ENCODE data around the gene GCA.

Gene GCA, protein sequence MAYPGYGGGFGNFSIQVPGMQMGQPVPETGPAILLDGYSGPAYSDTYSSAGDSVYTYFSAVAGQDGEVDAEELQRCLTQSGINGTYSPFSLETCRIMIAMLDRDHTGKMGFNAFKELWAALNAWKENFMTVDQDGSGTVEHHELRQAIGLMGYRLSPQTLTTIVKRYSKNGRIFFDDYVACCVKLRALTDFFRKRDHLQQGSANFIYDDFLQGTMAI

DNA sequence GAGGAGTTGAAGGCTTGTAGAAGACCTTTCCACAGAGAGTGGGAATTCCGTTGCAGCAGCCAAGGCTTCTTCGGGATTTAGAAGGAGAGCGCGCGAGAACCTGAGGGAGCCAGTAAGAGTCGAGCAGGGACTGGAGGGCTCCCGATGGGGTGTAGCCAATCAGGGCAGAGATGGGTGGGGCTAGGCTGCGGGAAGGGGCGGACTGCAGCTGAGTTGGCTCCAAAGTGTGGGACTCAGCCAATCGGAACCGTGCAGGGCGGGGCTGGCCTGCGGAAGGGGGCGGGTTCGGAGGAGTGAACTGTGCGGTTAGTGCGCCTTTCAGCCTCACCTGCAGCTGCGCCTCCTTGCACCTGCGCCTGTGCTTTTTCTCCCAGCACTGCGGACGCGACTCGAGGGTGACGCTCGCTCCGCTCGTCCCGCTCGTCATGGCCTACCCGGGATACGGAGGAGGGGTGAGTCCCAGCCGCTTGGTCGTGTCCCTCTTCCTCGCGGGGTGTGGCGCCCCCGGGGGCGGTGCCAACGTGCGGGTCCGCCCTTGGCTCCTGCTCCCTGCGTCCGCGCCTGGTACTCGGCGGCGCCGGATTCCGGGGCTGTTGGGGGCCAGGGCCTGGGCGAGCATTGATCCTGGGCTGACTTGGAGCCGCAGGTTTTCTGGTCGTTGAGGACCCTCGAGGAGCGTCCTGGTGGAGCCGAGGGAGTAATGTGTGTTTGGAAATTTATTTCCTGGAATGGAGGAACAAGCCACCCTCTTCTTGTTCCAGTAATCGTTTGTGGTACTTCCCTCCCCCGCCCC is at the start of gene GCA:
Gene GCA (plus strand): TSS at position 309 of the 793 bp plus-strand sequence. CDS start 117 bp downstream, at position 426.
- no peak for TF ChIP-seq GATA1 (IDR thresholded peaks at IDR 0.05; ENCODE audit: low read depth, low read length)
- TF ChIP-seq POLR2A (IDR thresholded peaks at IDR 0.05; ENCODE audit: low read length), result peak; percentile 74

GRCh38 chr2:162295009-162295408 is 48.9 kb upstream of the GCA start:
- DNase-seq, result no peak
- TF ChIP-seq GATA1 (IDR thresholded peaks at IDR 0.05; ENCODE audit: low read depth, low read length), result no peak

More for the DNA sequence above, at the start of gene GCA:
- DNase-seq, result peak; percentile 96

DNA sequence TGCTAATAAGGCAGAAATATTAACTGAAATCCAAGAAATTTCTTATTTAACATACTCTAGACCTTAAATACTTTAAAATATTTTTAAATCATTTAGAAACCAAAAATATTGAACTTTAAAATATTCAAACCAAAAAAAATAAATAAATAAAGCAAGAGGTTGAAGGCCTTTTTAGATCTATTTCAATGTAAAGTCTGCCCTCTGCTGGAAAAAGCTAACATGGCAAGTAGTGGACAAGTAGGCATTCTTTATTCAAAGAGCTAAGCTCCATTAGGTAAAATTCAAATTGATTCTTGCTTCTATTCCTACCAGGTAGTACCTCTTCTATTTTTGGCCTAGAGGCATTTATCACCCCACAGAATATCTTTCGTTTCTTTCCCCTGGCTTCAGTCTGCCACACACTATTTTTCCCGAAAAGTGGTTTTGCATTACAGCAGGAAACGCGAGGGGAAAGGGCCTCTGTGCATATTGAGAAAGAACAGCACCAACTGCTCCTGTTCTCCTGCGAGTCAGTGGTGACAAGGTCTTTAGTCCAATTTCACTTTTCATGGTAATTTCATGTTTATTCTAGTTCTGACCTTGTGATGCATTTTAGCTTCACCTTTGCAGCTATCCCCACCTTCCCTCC is 45.9 kb upstream of the GCA start:
- TF ChIP-seq GATA1 (IDR thresholded peaks at IDR 0.05; ENCODE audit: low read depth, low read length), result no peak
- TF ChIP-seq POLR2A (IDR thresholded peaks at IDR 0.05; ENCODE audit: low read length), result no peak
- peak; percentile 70 to 82 for DNase-seq

DNA sequence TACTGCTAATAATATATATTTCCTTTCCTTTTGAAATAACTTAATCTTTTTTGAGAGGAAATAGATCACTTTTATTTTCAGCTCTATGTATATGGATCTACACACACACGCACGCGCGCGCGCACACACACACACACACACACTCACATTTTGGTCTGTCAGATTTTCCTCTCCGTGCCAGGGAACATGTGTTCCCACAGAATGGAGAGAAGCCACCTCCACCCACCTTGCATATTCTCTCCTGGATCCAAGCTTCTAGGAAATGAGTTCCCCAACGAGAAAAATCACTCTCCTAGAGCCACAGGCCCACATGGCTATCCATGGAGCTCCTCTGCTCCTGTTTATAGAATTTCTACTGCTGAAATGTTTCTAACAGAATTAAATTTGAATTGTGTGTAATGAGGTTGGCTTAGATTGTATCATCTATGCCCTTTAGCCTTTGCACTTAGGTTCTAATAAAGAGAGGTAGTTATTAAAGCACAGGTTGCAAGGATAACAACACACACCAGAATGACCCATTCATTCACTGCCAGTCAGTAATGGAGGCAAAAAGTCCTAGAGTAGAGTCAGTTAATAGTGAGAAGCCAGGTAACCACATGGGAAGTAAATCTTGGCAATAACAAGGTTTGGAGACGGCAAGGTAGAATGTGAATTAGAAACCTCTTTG is 45.1 kb upstream of the GCA start:
- TF ChIP-seq POLR2A (IDR thresholded peaks at IDR 0.05; ENCODE audit: low read length) (no peak), GATA1 (IDR thresholded peaks at IDR 0.05; ENCODE audit: low read depth, low read length) (no peak)
- no peak for DNase-seq

- TF ChIP-seq GATA1 (IDR thresholded peaks at IDR 0.05; ENCODE audit: low read depth, low read length) (no peak), POLR2A (IDR thresholded peaks at IDR 0.05; ENCODE audit: low read length) (no peak)
- DNase-seq, result no peak
Measured at GRCh38 chr2:162300266-162300665, 43.7 kb upstream of the GCA start.

- peak; percentile 62 to 79 for DNase-seq
- TF ChIP-seq POLR2A (IDR thresholded peaks at IDR 0.05; ENCODE audit: low read length) (no peak), GATA1 (IDR thresholded peaks at IDR 0.05; ENCODE audit: low read depth, low read length) (no peak)
Measured at GRCh38 chr2:162301151-162301804, 42.7 kb upstream of the GCA start.

DNA sequence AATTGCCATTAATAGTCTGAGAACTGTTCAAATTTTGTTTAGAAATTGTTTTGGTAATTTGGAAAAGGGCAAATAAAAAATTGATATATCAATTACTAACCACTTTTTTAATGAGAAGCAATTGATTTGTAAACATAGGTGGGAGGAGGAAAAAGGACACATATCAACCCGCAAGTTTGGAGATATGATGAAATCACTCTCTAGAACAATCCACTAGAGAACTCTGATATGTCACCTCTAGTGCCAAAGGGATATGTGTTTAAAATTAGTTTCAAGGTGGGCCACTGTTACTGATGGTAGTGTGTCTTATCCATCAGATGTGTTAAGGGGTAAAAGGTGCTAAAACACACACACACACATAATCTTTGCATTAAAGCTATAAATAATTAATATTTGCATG is 42.1 kb upstream of the GCA start:
- TF ChIP-seq GATA1 (IDR thresholded peaks at IDR 0.05; ENCODE audit: low read depth, low read length) (no peak), POLR2A (IDR thresholded peaks at IDR 0.05; ENCODE audit: low read length) (no peak)
- DNase-seq, result no peak

GRCh38 chr2:162305901-162306300 is 38.0 kb upstream of the GCA start:
- DNase-seq, result no peak
- TF ChIP-seq GATA1 (IDR thresholded peaks at IDR 0.05; ENCODE audit: low read depth, low read length) (no peak), POLR2A (IDR thresholded peaks at IDR 0.05; ENCODE audit: low read length) (no peak)

GRCh38 chr2:162308747-162309503 is 35.0 kb upstream of the GCA start:
- TF ChIP-seq POLR2A (IDR thresholded peaks at IDR 0.05; ENCODE audit: low read length) (no peak), GATA1 (IDR thresholded peaks at IDR 0.05; ENCODE audit: low read depth, low read length) (no peak)
- DNase-seq, result no peak

- TF ChIP-seq GATA1 (IDR thresholded peaks at IDR 0.05; ENCODE audit: low read depth, low read length), result no peak
- no peak for TF ChIP-seq POLR2A (IDR thresholded peaks at IDR 0.05; ENCODE audit: low read length)
- DNase-seq, result no peak
Measured at GRCh38 chr2:162312853-162313252, 31.1 kb upstream of the GCA start.

DNA sequence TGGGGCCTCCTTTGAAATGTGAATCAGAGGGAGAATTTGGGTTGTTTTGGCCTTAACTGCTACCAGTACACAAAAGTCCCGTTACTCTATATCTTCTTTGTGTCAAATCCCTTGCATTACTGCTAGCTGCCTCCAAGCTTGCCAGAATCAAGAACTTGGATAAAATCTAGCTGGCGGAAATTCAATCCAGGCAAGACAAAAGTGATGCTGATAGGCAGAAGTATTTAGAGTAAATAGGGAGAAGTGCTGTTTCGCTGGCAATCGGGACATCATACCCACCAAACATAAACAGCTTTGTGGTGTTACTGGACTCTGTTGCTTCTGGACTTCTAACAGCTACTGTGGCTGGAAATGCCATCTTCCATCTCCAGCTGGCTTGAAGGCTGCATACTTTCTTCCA is 28.0 kb upstream of the GCA start:
- TF ChIP-seq GATA1 (IDR thresholded peaks at IDR 0.05; ENCODE audit: low read depth, low read length) (no peak), POLR2A (IDR thresholded peaks at IDR 0.05; ENCODE audit: low read length) (no peak)
- DNase-seq, result peak; percentile 7 to 9

GRCh38 chr2:162316590-162316989 is 27.3 kb upstream of the GCA start:
- TF ChIP-seq GATA1 (IDR thresholded peaks at IDR 0.05; ENCODE audit: low read depth, low read length) (no peak), POLR2A (IDR thresholded peaks at IDR 0.05; ENCODE audit: low read length) (no peak)

More at GRCh38 chr2:162316590-162316989, 27.3 kb upstream of the GCA start:
- DNase-seq, result no peak
